T-cell (primary cell): ENCODE data around the gene PAPPA. TPM values are rescaled to one million over a fixed set of nuclear protein-coding genes. Genes with fewer than 3 reads are reported as not detected.

Experiments used
- ATAC-seq, 4 experiments: fragments of 200-7000 bp in 3 of 4; fragments of 150-1000 bp in 1 of 4; cut with Tn5 transposase; replicated peaks in 1 of 4; 1 replicate in 3 of 4; 2 replicates in 1 of 4; pipeline ENCODE4 v1.10.0; 2021; ENCODE audit warnings: moderate library complexity in 3 of 4, mild to moderate bottlenecking in 2 of 4, moderate number of reproducible peaks in 1 of 4
- CTCF ChIA-PET, 2 donors: fragments of 300-600 bp; sonication (Branson Sonifier 250); formaldehyde crosslinking; loops; one replicate each; lab custom pipeline; 2022; ENCODE audit warnings: antibody characterized with exemption in 2 of 2; lab: Charles Lee
- POLR2A ChIA-PET, 2 donors: fragments of 300-600 bp; sonication (Branson Sonifier 250); formaldehyde crosslinking; loops; one replicate each; lab custom pipeline; 2022; ENCODE audit warnings: antibody characterized with exemption in 2 of 2; lab: Charles Lee
- DNase-seq, 35 experiments: peaks; one replicate each; pipeline versions ENCODE4 v3.0.0 to v3.0.0-alpha.2; 2013 to 2023
- H3K27ac ChIP-seq: one replicate; pipeline ENCODE4 v1.5.1; 2013; ENCODE audit warnings: low read length
- H3K27me3 ChIP-seq, 2 experiments: replicated peaks in 1 of 2; 1 replicate in 1 of 2; 2 replicates in 1 of 2; pipeline versions ENCODE4 v1.6.1 to v1.7.0; 2013; ENCODE audit warnings: low read length in 1 of 2, mixed read lengths in 1 of 2; ENCODE audit not compliant: control insufficient read depth in 2 of 2, insufficient read depth in 2 of 2; ENCODE audit errors: extremely low read depth in 1 of 2
- H3K36me3 ChIP-seq, 2 donors: 1 replicate in 1 of 2; 2 replicates in 1 of 2; pipeline versions ENCODE4 v1.6.1 to v1.7.0; 2013; ENCODE audit warnings: low read length in 1 of 2; ENCODE audit not compliant: control insufficient read depth in 2 of 2, insufficient read depth in 1 of 2; ENCODE audit errors: extremely low read depth in 1 of 2
- H3K4me1 ChIP-seq, 2 experiments: 1 replicate in 1 of 2; 2 replicates in 1 of 2; pipeline versions ENCODE4 v1.6.1 to v1.7.0; 2013; ENCODE audit warnings: low read length in 2 of 2, mixed read lengths in 1 of 2; ENCODE audit not compliant: insufficient read depth in 2 of 2, control insufficient read depth in 1 of 2; ENCODE audit errors: extremely low read depth in 1 of 2
- H3K4me3 ChIP-seq, 2 donors: 1 replicate in 1 of 2; 2 replicates in 1 of 2; pipeline versions ENCODE4 v1.5.1 to v1.7.0; 2013; ENCODE audit warnings: mild to moderate bottlenecking in 2 of 2, low read length in 1 of 2, moderate library complexity in 1 of 2; ENCODE audit not compliant: control insufficient read depth in 1 of 2; ENCODE audit errors: extremely low read depth in 1 of 2
- H3K9me3 ChIP-seq: 2 replicates; pipeline ENCODE4 v1.7.0; 2013
- H3K27ac Mint-ChIP-seq, 2 donors: one replicate each; pipeline ENCODE4 v1.8.0; 2020 to 2021; ENCODE audit warnings: mild to moderate bottlenecking in 2 of 2, mixed read lengths in 2 of 2
- H3K27me3 Mint-ChIP-seq, 2 donors: one replicate each; pipeline ENCODE4 v1.8.0; 2021 to 2022; ENCODE audit warnings: mixed read lengths in 2 of 2
- H3K36me3 Mint-ChIP-seq: one replicate; pipeline ENCODE4 v1.8.0; 2021; ENCODE audit warnings: mixed read lengths
- H3K4me1 Mint-ChIP-seq, 3 donors: one replicate each; pipeline ENCODE4 v1.8.0; 2020 to 2022; ENCODE audit warnings: mixed read lengths in 3 of 3, mild to moderate bottlenecking in 1 of 3
- H3K4me3 Mint-ChIP-seq, 3 donors: one replicate each; pipeline ENCODE4 v1.8.0; 2020 to 2022; ENCODE audit warnings: mild to moderate bottlenecking in 3 of 3, mixed read lengths in 3 of 3, moderate library complexity in 3 of 3
- H3K9me3 Mint-ChIP-seq, 3 donors: one replicate each; pipeline ENCODE4 v1.8.0; 2020 to 2022; ENCODE audit warnings: mixed read lengths in 3 of 3
- WGBS: methylation state at CpG from one replicate; pipeline ENCODE4 v1.1.5; 2013; ENCODE audit warnings: missing lambda C conversion rate; ENCODE audit not compliant: insufficient coverage; 5-methylcytosine and 5-hydroxymethylcytosine counted together
- total RNA-seq, 35 experiments: library from RNA in 6 of 35; stranded (reverse) in 6 of 35; fragments of 120-200 nt in 1 of 35; gene quantifications; one replicate each; pipeline versions ENCODE4 v1.2.1 to v1.2.4 and lab custom pipeline; 2013 to 2026

PAPPA gene
- total RNA-seq, 5 donors from 2014 or later (not counting 1 experiment from before 2014, with no cell fraction given), result 0.03 to 0.09 (median 0.07) TPM; not detected in 2

GRCh38 chr9:116340270-116340669 is 186.7 kb downstream of the PAPPA start:
- no peaks in the 10 kb centered on the region for H3K9me3 ChIP-seq
- no peak for ATAC-seq
- DNase-seq, result no peak
- Mint-ChIP-seq H3K4me3 (no peak overlapping the region), H3K9me3 (peaks cover 0 to 3% (median 0%) of the 10 kb centered on the region in 3 donors), H3K4me1 (no peaks in the 10 kb centered on the region), H3K27ac (no peak overlapping the region), H3K27me3 (peaks cover 2 to 4% of the 10 kb centered on the region in 2 donors), H3K36me3 (no peaks in the 10 kb centered on the region)
- H3K36me3 ChIP-seq, result no peaks in the 10 kb centered on the region
- H3K4me3 ChIP-seq, result no peak overlapping the region
- peaks cover 2% of the 10 kb centered on the region in 2 experiments for H3K27me3 ChIP-seq
- H3K4me1 ChIP-seq, result no peaks in the 10 kb centered on the region
- H3K27ac ChIP-seq, result no peak overlapping the region
- ChIA-PET POLR2A (no interaction called here), CTCF (no interaction called here)
- 0% methylated on average over 1 of the region's 1 CpG for WGBS

- H3K4me3 Mint-ChIP-seq, result no peak overlapping the region
- H3K4me3 ChIP-seq, result no peak overlapping the region
Measured at GRCh38 chr9:116342061-116342460, 188.5 kb downstream of the PAPPA start.

GRCh38 chr9:116342941-116343340 is 189.3 kb downstream of the PAPPA start:
- no CpG with 5 or more reads among the region's 2 CpGs for WGBS
- Histone ChIP-seq H3K9me3 (no peaks in the 10 kb centered on the region), H3K27ac (no peak overlapping the region), H3K4me3 (no peak overlapping the region), H3K4me1 (no peaks in the 10 kb centered on the region), H3K36me3 (no peaks in the 10 kb centered on the region), H3K27me3 (peaks cover 2% of the 10 kb centered on the region in 2 experiments)
- ChIA-PET POLR2A (no interaction called here), CTCF (no interaction called here)
- Mint-ChIP-seq H3K27me3 (peaks cover 2 to 4% of the 10 kb centered on the region in 2 donors), H3K9me3 (peaks cover 0 to 3% (median 0%) of the 10 kb centered on the region in 3 donors), H3K27ac (no peak overlapping the region), H3K4me1 (no peaks in the 10 kb centered on the region), H3K36me3 (no peaks in the 10 kb centered on the region), H3K4me3 (no peak overlapping the region)
- no peak for DNase-seq
- ATAC-seq, result no peak

More at GRCh38 chr9:116342061-116342460, 188.5 kb downstream of the PAPPA start:
- H3K36me3 Mint-ChIP-seq, result no peaks in the 10 kb centered on the region
- H3K4me1 Mint-ChIP-seq, result no peaks in the 10 kb centered on the region
- peaks cover 2% of the 10 kb centered on the region in 2 experiments for H3K27me3 ChIP-seq
- no peak for ATAC-seq
- H3K27me3 Mint-ChIP-seq, result peaks cover 2 to 4% of the 10 kb centered on the region in 2 donors
- POLR2A ChIA-PET, result no interaction called here
- no peaks in the 10 kb centered on the region for H3K9me3 ChIP-seq
- no peak overlapping the region for H3K27ac ChIP-seq
- no peaks in the 10 kb centered on the region for H3K4me1 ChIP-seq
- no peak for DNase-seq
- no peak overlapping the region for H3K27ac Mint-ChIP-seq
- no CpG with 5 or more reads among the region's 1 CpG for WGBS
- peaks cover 0 to 3% (median 0%) of the 10 kb centered on the region in 3 donors for H3K9me3 Mint-ChIP-seq
- no peaks in the 10 kb centered on the region for H3K36me3 ChIP-seq
- CTCF ChIA-PET, result no interaction called here

GRCh38 chr9:116344416-116344815 is 190.8 kb downstream of the PAPPA start:
- Mint-ChIP-seq H3K4me3 (no peak overlapping the region), H3K27ac (no peak overlapping the region), H3K36me3 (no peaks in the 10 kb centered on the region), H3K4me1 (no peaks in the 10 kb centered on the region), H3K9me3 (no peaks in the 10 kb centered on the region), H3K27me3 (peaks cover 0 to 2% of the 10 kb centered on the region in 2 donors)
- Histone ChIP-seq H3K9me3 (no peaks in the 10 kb centered on the region), H3K36me3 (no peaks in the 10 kb centered on the region), H3K4me1 (no peaks in the 10 kb centered on the region), H3K27ac (no peak overlapping the region), H3K27me3 (peaks cover under 1 to 2% of the 10 kb centered on the region in 2 experiments), H3K4me3 (no peak overlapping the region)
- DNase-seq, result no peak
- ChIA-PET CTCF (no interaction called here), POLR2A (no interaction called here)
- ATAC-seq, result no peak
- 92% methylated on average over 9 of the region's 10 CpGs for WGBS

GRCh38 chr9:116345393-116345792 is 191.8 kb downstream of the PAPPA start:
- Histone ChIP-seq H3K27me3 (peaks cover 0 to 2% of the 10 kb centered on the region in 2 experiments), H3K4me3 (no peak overlapping the region), H3K4me1 (no peaks in the 10 kb centered on the region), H3K36me3 (no peaks in the 10 kb centered on the region), H3K9me3 (no peaks in the 10 kb centered on the region), H3K27ac (no peak overlapping the region)
- 76% methylated on average over 2 of the region's 2 CpGs for WGBS
- Mint-ChIP-seq H3K36me3 (no peaks in the 10 kb centered on the region), H3K4me3 (no peak overlapping the region), H3K27ac (no peak overlapping the region), H3K9me3 (no peaks in the 10 kb centered on the region), H3K4me1 (no peaks in the 10 kb centered on the region), H3K27me3 (no peaks in the 10 kb centered on the region)
- POLR2A ChIA-PET, result no interaction called here
- ATAC-seq, result no peak
- CTCF ChIA-PET, result no interaction called here
- DNase-seq, result no peak

- peaks cover 0 to 2% of the 10 kb centered on the region in 2 experiments for H3K27me3 ChIP-seq
- DNase-seq (no peak), ATAC-seq (no peak)
- H3K9me3 ChIP-seq, result no peaks in the 10 kb centered on the region
- no peak overlapping the region for H3K4me3 Mint-ChIP-seq
- H3K36me3 ChIP-seq, result no peaks in the 10 kb centered on the region
- WGBS, result 67% methylated on average over 1 of the region's 3 CpGs
- CTCF ChIA-PET, result no interaction called here
- no peaks in the 10 kb centered on the region for H3K4me1 ChIP-seq
- no peaks in the 10 kb centered on the region for H3K36me3 Mint-ChIP-seq
- no peaks in the 10 kb centered on the region for H3K9me3 Mint-ChIP-seq
- no peaks in the 10 kb centered on the region for H3K4me1 Mint-ChIP-seq
- H3K27ac Mint-ChIP-seq, result no peak overlapping the region
- no peaks in the 10 kb centered on the region for H3K27me3 Mint-ChIP-seq
- H3K27ac ChIP-seq, result no peak overlapping the region
- POLR2A ChIA-PET, result no interaction called here
- no peak overlapping the region for H3K4me3 ChIP-seq
Measured at GRCh38 chr9:116345817-116346216, 192.2 kb downstream of the PAPPA start.

GRCh38 chr9:116349684-116350083 is 196.1 kb downstream of the PAPPA start:
- H3K27ac ChIP-seq, result no peak overlapping the region
- H3K9me3 ChIP-seq, result no peaks in the 10 kb centered on the region
- 67% methylated on average over 4 of the region's 6 CpGs for WGBS
- Mint-ChIP-seq H3K27ac (no peak overlapping the region), H3K9me3 (no peaks in the 10 kb centered on the region), H3K4me1 (no peaks in the 10 kb centered on the region), H3K36me3 (no peaks in the 10 kb centered on the region), H3K4me3 (no peak overlapping the region), H3K27me3 (no peaks in the 10 kb centered on the region)
- H3K27me3 ChIP-seq, result peaks cover 0 to 3% of the 10 kb centered on the region in 2 experiments
- ChIA-PET CTCF (no interaction called here), POLR2A (no interaction called here)
- no peaks in the 10 kb centered on the region for H3K4me1 ChIP-seq
- no peak for ATAC-seq
- H3K4me3 ChIP-seq, result no peak overlapping the region
- H3K36me3 ChIP-seq, result no peaks in the 10 kb centered on the region
- DNase-seq, result no peak
